Tibial artery (tissue), 4 donors: ENCODE data around the gene A1BG.

Source experiments
- DNase-seq, 2 donors: peaks; one replicate each; pipeline ENCODE4 v3.0.0-alpha.2; 2019
- H3K27ac ChIP-seq, 2 donors: fragments of 200-600 bp; sonication (generic) in 1 of 2; 1 replicate in 1 of 2; 2 replicates in 1 of 2; pipeline ENCODE4 v1.5.1; 2018 to 2019; ENCODE audit warnings: mild to moderate bottlenecking in 1 of 2
- H3K27me3 ChIP-seq, 2 donors: fragments of 200-600 bp; sonication (generic) in 1 of 2; one replicate each; pipeline versions ENCODE4 v1.5.1 to v1.6.0; 2016 to 2019
- H3K36me3 ChIP-seq, 3 donors: fragments of 200-600 bp; sonication (generic) in 2 of 3; one replicate each; pipeline ENCODE4 v1.5.1; 2016 to 2019; ENCODE audit warnings: mild to moderate bottlenecking in 2 of 3
- H3K4me1 ChIP-seq, 4 donors: fragments of 200-600 bp; sonication (generic) in 2 of 4; 1 replicate in 3 of 4; 2 replicates in 1 of 4; pipeline ENCODE4 v1.5.1; 2016 to 2019
- H3K4me3 ChIP-seq, 2 donors: fragments of 200-600 bp; sonication (generic) in 1 of 2; 1 replicate in 1 of 2; 2 replicates in 1 of 2; pipeline ENCODE4 v1.5.1; 2018 to 2019; ENCODE audit warnings: mild to moderate bottlenecking in 2 of 2
- H3K9me3 ChIP-seq, 3 donors: fragments of 200-600 bp; sonication (generic) in 1 of 3; one replicate each; pipeline ENCODE4 v1.5.1; 2016 to 2019
- CTCF ChIP-seq, 2 experiments: fragments of 200-600 bp in 1 of 2; fragments of 450-650 bp in 1 of 2; IDR thresholded peaks; one replicate each; pipeline ENCODE4 v1.5.1; 2017 to 2019; ENCODE audit warnings: antibody characterized with exemption in 2 of 2, mild to moderate bottlenecking in 1 of 2, moderate library complexity in 1 of 2
- intact Hi-C: fragments of 100-400 bp; cut with DNase I; formaldehyde crosslinking; loops from one replicate; pipeline ENCODE4 v1.15.0; 2023; ENCODE audit warnings: low total_unique reads

Gene A1BG

GRCh38 chr19:58366585-58367430 lies 13.5 kb upstream of the A1BG start:
- Histone ChIP-seq H3K27me3 (peaks cover 0 to 10% of the 10 kb centered on the region in 2 donors), H3K27ac (no peak overlapping the region), H3K9me3 (no peaks in the 10 kb centered on the region), H3K4me3 (no peak overlapping the region), H3K36me3 (peaks cover 0 to 28% (median 0%) of the 10 kb centered on the region in 3 donors), H3K4me1 (peaks cover 0 to 7% (median under 1%) of the 10 kb centered on the region in 4 donors)
- no peak for DNase-seq
- no peak for TF ChIP-seq CTCF (IDR thresholded peaks at IDR 0.05)
- intact Hi-C loops = no loop called here

GRCh38 chr19:58364146-58364545 lies 10.9 kb upstream of the A1BG start:
- H3K4me3 ChIP-seq = no peak overlapping the region
- no peak for DNase-seq
- H3K9me3 ChIP-seq = no peaks in the 10 kb centered on the region
- TF ChIP-seq CTCF (IDR thresholded peaks at IDR 0.05) = no peak
- intact Hi-C loops = no loop called here
- H3K4me1 ChIP-seq = peaks cover 0 to 11% (median 3%) of the 10 kb centered on the region in 4 donors
- H3K36me3 ChIP-seq = peaks cover 0 to 19% (median 0%) of the 10 kb centered on the region in 3 donors
- H3K27me3 ChIP-seq = peaks cover 0 to 14% of the 10 kb centered on the region in 2 donors
- H3K27ac ChIP-seq = no peak overlapping the region

- Histone ChIP-seq H3K36me3 (peaks cover 0 to 13% (median 0%) of the 10 kb centered on the region in 3 donors), H3K4me1 (peaks cover 0 to 14% (median 6%) of the 10 kb centered on the region in 4 donors), H3K27ac (peak within 1 kb of the TSS; percentile 92 to 96), H3K9me3 (no peaks in the 10 kb centered on the region), H3K27me3 (peaks cover 0 to 24% of the 10 kb centered on the region in 2 donors), H3K4me3 (peak within 1 kb of the TSS; percentile 72 to 73)
- peak in 1 of 2 experiments; percentile 20 for TF ChIP-seq CTCF (IDR thresholded peaks at IDR 0.05)
- peak; percentile 95 to 98 for DNase-seq
- intact Hi-C loops = loop anchor here (2.0 kb wide), 1 partner anchor 18 kb away; the partner anchor contains the start of gene ZNF837
Measured at GRCh38 chr19:58362272-58362994, 9.1 kb upstream of the A1BG start, which contains the start of gene ZNF497. Gene ZNF497 (minus strand): TSS chr19:58362751. CDS start chr19:58357635, 5,116 bp downstream.

GRCh38 chr19:58361900-58362271 lies 8.6 kb upstream of the A1BG start:
- intact Hi-C loops = loop anchor here (2.0 kb wide), 1 partner anchor 19 kb away; the partner anchor contains the start of gene ZNF837
- H3K27ac ChIP-seq = peak overlapping the region; percentile 92 to 96
- TF ChIP-seq CTCF (IDR thresholded peaks at IDR 0.05) = no peak
- H3K4me1 ChIP-seq = peaks cover 0 to 20% (median 9%) of the 10 kb centered on the region in 4 donors
- H3K9me3 ChIP-seq = no peaks in the 10 kb centered on the region
- H3K36me3 ChIP-seq = peaks cover 0 to 7% (median 0%) of the 10 kb centered on the region in 3 donors
- peaks cover 0 to 26% of the 10 kb centered on the region in 2 donors for H3K27me3 ChIP-seq
- peak overlapping the region; percentile 72 to 73 for H3K4me3 ChIP-seq
- DNase-seq = peak in 1 of 2 donors; percentile 39

GRCh38 chr19:58357481-58358145 lies 4.3 kb upstream of the A1BG start:
- H3K4me3 ChIP-seq = no peak overlapping the region
- peaks cover 0 to 43% of the 10 kb centered on the region in 2 donors for H3K27me3 ChIP-seq
- intact Hi-C loops = no loop called here
- peaks cover 0 to 30% (median 20%) of the 10 kb centered on the region in 4 donors for H3K4me1 ChIP-seq
- TF ChIP-seq CTCF (IDR thresholded peaks at IDR 0.05) = no peak
- no peak for DNase-seq
- H3K9me3 ChIP-seq = no peaks in the 10 kb centered on the region
- H3K36me3 ChIP-seq = peaks cover 0 to 11% (median 0%) of the 10 kb centered on the region in 3 donors
- no peak overlapping the region for H3K27ac ChIP-seq
